Neutrophil (primary cell): ENCODE data around the gene CMTM6.
"Not testable (repeated sequence)": the region's sequence is repeated elsewhere in the genome, so short reads cannot be mapped to it uniquely, and the experiment has no call there.

Source experiments
- H3K27ac ChIP-seq: fragments of 200-600 bp; sonication (generic); 2 replicates; pipeline ENCODE4 v1.5.1; 2016; ENCODE audit warnings: mild to moderate bottlenecking, moderate library complexity
- H3K27me3 ChIP-seq: fragments of 200-600 bp; sonication (generic); 2 replicates; pipeline ENCODE4 v1.6.0; 2016; ENCODE audit warnings: mild to moderate bottlenecking
- H3K36me3 ChIP-seq: fragments of 200-600 bp; sonication (generic); 2 replicates; pipeline ENCODE4 v1.5.1; 2017
- H3K4me1 ChIP-seq, 2 experiments: fragments of 200-600 bp in 1 of 2; sonication (generic) in 1 of 2; 1 replicate in 1 of 2; 2 replicates in 1 of 2; pipeline versions ENCODE4 v1.5.1 to v1.6.1; 2013 to 2016; ENCODE audit warnings: low read depth in 1 of 2, low read length in 1 of 2, mild to moderate bottlenecking in 1 of 2, moderate library complexity in 1 of 2; ENCODE audit not compliant: control insufficient read depth in 1 of 2, insufficient read depth in 1 of 2
- H3K4me3 ChIP-seq, 2 experiments: fragments of 200-600 bp in 1 of 2; sonication (generic) in 1 of 2; 1 replicate in 1 of 2; 2 replicates in 1 of 2; pipeline ENCODE4 v1.5.1; 2013 to 2016; ENCODE audit warnings: low read depth in 1 of 2, low read length in 1 of 2, mild to moderate bottlenecking in 1 of 2, moderate library complexity in 1 of 2
- H3K9me3 ChIP-seq: fragments of 200-600 bp; sonication (generic); 2 replicates; pipeline ENCODE4 v1.5.1; 2016
- TF ChIP-seq, protein P1 (sequence below): fragments of 200-600 bp; sonication (generic); IDR thresholded peaks from 2 replicates; pipeline ENCODE4 v1.5.1; 2016; ENCODE audit warnings: antibody characterized with exemption

The CMTM6 gene

DNA sequence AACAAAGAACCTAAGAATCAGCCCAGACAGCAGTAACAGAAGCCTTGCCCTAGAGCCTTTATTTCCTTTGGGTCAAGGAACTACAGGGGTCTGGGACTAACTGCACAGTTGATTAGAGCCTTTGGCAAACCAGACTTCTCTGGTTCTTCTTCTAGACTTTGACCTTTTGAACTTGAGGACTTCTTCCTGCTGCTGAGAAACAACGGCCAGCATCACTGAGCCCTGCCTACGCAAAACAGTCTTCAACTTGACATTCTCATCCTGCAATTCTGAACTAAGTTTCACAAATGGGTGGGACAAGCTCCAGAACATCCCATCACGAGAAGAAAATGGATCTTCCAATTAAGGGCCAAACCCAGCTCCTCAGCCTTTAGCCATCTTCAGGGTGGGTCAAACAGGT is 31.4 kb downstream of the CMTM6 start:
- Histone ChIP-seq H3K27me3 (no peaks in the 10 kb centered on the region), H3K27ac (peak overlapping the region; percentile 76), H3K4me3 (no peak overlapping the region), H3K36me3 (peaks cover 54% of the 10 kb centered on the region), H3K4me1 (peaks cover 48 to 52% of the 10 kb centered on the region in 2 experiments), H3K9me3 (no peaks in the 10 kb centered on the region)
- TF ChIP-seq, protein P1, sequence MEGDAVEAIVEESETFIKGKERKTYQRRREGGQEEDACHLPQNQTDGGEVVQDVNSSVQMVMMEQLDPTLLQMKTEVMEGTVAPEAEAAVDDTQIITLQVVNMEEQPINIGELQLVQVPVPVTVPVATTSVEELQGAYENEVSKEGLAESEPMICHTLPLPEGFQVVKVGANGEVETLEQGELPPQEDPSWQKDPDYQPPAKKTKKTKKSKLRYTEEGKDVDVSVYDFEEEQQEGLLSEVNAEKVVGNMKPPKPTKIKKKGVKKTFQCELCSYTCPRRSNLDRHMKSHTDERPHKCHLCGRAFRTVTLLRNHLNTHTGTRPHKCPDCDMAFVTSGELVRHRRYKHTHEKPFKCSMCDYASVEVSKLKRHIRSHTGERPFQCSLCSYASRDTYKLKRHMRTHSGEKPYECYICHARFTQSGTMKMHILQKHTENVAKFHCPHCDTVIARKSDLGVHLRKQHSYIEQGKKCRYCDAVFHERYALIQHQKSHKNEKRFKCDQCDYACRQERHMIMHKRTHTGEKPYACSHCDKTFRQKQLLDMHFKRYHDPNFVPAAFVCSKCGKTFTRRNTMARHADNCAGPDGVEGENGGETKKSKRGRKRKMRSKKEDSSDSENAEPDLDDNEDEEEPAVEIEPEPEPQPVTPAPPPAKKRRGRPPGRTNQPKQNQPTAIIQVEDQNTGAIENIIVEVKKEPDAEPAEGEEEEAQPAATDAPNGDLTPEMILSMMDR: no peak

DNA sequence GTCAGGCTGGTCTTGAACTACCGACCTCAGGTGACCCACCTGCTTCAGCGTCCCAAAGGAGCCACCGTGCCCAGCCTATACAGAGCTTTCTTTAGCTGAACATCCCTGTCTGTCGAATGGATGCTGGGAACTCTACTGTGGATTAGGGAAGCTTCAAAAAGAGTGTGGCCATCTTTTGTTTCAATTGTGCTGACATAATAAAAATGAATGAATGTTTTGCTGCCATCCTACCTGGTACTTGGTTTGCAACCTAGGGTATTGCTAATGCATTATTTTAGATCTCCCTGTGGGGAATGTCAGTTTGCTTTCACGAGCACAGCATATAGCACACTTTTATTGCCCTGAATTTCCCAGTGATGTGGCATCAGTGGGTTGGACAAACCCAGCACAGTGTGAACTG is 32.3 kb downstream of the CMTM6 start:
- peaks cover 48 to 52% of the 10 kb centered on the region in 2 experiments for H3K4me1 ChIP-seq
- no peak overlapping the region for H3K4me3 ChIP-seq
- H3K9me3 ChIP-seq: no peaks in the 10 kb centered on the region
- H3K27me3 ChIP-seq: no peaks in the 10 kb centered on the region
- peak overlapping the region; percentile 76 for H3K27ac ChIP-seq
- peaks cover 55% of the 10 kb centered on the region for H3K36me3 ChIP-seq
- TF ChIP-seq, protein P1: no peak

DNA sequence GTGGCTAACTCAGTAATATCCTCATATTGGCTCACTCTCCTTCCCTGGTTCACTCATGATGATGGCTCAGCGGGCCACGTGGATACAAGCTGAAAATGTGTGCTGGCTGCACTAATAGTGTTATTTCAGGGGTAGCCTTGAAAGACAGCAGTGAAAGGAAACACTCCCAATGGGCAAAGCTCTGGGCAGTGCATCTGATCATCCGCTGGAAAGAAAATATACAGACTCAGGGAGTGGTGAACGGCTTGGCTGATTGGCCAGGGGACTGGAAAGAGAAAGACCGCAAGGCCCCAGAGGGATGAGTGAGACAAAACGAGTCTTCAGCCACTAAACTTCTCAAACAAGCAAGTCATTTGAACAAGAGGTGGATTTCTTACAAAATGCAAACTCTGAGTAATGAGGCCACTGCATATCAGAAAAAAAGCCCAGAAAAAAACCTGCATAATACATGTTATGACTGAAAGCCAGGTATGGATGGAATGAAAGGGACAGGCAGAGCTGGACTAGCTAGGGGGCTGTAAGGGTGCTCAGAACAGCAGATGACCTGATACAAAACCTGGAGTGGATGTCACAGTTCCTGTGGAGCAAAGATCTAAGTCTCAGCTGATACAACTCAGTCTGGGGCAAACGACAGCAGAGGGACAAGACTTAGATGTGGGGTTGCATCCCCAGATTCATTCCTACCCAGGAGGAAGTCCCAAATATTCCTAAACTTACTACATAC is 33.3 kb downstream of the CMTM6 start:
- TF ChIP-seq, protein P1: no peak
- no peaks in the 10 kb centered on the region for H3K9me3 ChIP-seq
- no peaks in the 10 kb centered on the region for H3K27me3 ChIP-seq
- peaks cover 50 to 55% of the 10 kb centered on the region in 2 experiments for H3K4me1 ChIP-seq
- no peak overlapping the region for H3K4me3 ChIP-seq
- peaks cover 64% of the 10 kb centered on the region for H3K36me3 ChIP-seq
- H3K27ac ChIP-seq: peak overlapping the region; percentile 76

DNA sequence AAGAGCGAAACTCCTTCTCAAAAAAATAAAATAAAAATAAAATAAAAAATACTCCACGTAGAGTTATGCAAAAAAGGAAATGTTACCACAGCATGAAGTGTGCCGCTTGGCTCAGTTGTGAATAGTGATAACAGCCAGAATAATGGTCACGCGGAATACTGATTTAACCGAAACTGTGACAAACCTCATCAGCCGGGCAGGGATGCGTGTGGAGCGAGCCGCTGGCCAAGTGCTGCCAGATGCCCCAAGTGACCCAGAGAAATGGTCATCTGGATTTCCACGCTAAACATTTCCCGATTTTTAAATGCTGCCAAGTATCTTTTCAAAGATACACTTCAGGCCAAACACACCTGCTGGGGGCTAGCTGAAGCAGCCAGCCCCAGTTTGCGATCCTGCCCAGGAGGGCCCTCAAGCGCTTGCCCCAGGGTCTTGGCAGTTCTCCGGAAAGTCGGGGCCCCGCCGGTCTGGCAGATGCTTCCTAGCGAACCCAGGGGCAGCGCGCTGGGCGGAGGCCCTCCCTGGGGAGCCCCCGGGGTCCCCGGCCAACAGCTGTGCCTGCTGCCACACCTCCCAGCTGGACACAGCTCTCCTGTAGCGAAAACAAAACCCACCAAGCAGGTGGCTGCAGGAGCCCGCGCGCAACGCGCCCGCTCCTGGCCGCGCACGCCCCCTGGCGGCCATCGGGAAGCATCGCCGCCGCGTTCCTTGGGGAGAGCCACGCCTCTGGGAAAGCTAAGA is 35.1 kb downstream of the CMTM6 start:
- Histone ChIP-seq H3K27ac (peak overlapping the region; percentile 76), H3K4me3 (peak overlapping the region; percentile 51 to 60), H3K9me3 (no peaks in the 10 kb centered on the region), H3K36me3 (peaks cover 59% of the 10 kb centered on the region), H3K27me3 (no peaks in the 10 kb centered on the region), H3K4me1 (peaks cover 61 to 70% of the 10 kb centered on the region in 2 experiments)
- TF ChIP-seq, protein P1: peak; percentile 95

DNA sequence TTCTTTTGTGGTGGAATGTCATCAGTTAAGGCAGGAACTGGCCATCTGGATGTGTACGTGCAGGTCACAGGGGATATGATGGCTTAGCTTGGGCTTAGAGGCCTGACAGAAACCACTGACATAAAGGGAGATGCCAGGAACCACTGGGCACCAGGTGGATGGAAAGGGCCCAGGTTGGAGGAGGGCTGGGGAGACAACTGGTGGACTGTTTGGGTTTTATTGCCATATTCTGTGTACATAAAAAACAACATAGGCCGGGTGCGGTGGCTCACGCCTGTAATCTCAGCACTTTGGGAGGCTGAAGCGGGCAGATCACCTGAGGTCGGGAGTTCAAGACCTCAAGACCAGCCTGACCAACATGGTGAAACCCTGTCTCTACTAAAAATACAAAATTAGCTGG is 35.8 kb downstream of the CMTM6 start:
- H3K36me3 ChIP-seq: peaks cover 58% of the 10 kb centered on the region
- H3K9me3 ChIP-seq, H3K4me3 ChIP-seq, H3K27me3 ChIP-seq: not testable (repeated sequence)
- H3K27ac ChIP-seq: peak overlapping the region; percentile 76
- H3K4me1 ChIP-seq: peaks cover 58 to 65% of the 10 kb centered on the region in 2 experiments

DNA sequence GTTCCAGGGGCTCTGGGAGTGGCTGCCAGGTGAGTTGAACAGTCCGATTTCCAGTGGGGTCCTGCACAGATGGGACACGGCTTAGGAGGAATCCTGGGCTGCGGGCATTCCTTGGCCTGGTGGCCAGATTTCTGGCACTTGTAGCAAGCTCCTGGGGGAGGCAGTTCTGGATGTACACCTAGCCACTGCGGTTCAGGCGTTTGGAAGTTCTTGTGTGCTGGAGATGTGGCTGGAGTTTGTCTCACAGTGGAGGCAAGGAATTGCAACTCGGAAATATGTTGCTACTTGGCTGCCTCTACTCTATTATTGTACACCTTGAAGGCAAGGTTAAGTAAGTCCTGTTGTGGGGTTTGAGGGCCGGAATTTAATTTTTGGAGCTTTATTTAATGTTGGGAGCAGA is 37.9 kb downstream of the CMTM6 start:
- Histone ChIP-seq H3K36me3 (peaks cover 46% of the 10 kb centered on the region), H3K4me1 (peaks cover 49 to 63% of the 10 kb centered on the region in 2 experiments)
- not testable (repeated sequence) for H3K27ac ChIP-seq, H3K4me3 ChIP-seq, H3K9me3 ChIP-seq, H3K27me3 ChIP-seq

DNA sequence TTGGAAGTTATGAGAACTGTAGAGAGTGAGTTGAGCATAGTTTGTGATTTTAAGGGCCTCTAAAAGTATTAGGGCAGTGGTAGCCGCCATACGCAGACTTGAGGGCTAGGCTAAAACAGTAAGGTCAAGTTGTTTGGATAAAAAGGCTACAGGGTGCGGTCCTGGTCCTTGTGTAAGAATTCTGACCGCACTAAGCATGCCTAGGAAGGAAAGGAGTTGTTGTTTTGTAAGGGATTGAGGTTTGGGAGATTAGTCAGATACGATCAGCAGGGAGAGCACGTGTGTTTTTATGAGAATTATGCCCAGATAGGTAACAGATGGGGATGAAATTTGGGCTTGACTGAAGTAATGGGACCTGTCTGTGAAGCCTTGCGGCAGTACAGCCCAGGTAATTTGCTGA is 39.2 kb downstream of the CMTM6 start:
- Histone ChIP-seq H3K36me3 (peaks cover 37% of the 10 kb centered on the region), H3K4me1 (peaks cover 48 to 65% of the 10 kb centered on the region in 2 experiments), H3K27ac (peak overlapping the region; percentile 52)
- H3K27me3 ChIP-seq, H3K9me3 ChIP-seq, H3K4me3 ChIP-seq: not testable (repeated sequence)

DNA sequence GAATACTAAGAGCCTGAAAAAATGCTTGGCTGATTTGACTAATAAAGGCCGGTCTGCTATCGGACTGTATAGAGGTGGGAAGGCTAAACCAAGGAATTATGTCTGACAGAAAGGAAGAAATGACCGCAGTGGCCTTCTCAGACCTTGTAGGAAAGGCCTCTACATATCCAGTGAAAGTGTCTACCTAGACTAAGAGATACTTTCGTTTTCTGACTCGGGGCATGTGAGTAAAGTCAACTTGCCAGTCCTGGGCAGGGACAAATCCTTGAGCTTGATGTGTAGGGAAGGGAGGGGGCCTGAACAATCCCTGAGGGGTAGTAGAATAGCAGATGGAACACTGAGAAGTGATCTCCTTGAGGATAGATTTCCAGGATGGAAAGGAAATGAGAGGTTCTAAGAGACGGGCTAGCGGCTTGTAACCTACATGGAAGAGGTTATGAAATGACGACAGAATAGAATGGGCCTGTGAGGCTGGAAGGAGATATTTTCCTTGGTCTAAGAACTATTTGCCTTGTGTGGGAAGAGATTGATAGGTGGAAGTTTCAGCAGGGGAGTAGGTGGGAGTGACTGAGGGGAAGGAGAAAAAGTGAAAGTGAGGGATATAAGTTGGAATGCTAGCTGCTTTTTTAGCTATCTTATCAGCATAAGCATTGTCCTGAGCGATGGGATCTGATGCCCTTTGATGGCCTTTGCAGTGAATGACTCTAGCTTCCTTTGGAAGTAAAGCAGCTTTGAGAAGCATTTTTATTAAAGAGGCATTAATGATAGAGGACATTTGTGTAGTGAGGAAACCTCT is 40.3 kb downstream of the CMTM6 start:
- H3K4me3 ChIP-seq, H3K27me3 ChIP-seq, H3K9me3 ChIP-seq: not testable (repeated sequence)
- Histone ChIP-seq H3K36me3 (peaks cover 34% of the 10 kb centered on the region), H3K4me1 (peaks cover 48 to 65% of the 10 kb centered on the region in 2 experiments), H3K27ac (peak overlapping the region; percentile 52)
